ENCODE data around the gene SART1. TPM values are rescaled to one million over a fixed set of nuclear protein-coding genes. Genes with fewer than 3 reads are reported as not detected.

SART1 gene
- total and polyA plus RNA-seq, 10 of the 15 experiments (the other 5 are each of a cell fraction or from before 2014, with no cell fraction given) = 6.2 to 60.5 (median 37.4) TPM

DNA sequence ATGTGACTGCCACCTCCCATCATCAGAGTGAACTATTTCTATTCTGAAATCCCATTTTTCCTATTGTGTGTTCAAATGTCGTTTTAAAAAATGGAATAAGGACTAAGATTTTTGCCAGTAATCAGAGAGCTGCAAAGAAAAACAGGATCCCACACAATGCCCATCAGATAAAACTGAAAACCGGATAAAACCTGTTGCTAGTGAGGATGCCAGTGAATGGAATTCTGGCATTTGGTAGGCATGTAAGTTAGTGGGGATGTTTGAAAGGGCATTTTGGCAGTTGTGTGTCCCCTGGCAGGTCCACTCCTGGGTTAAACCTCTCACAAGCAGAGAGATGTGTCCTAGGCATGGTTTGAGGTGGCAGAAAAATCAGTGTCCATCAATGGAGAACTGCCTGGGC, 36.1 kb upstream of the SART1 start (continued):
- TF ChIP-seq, protein P1, sequence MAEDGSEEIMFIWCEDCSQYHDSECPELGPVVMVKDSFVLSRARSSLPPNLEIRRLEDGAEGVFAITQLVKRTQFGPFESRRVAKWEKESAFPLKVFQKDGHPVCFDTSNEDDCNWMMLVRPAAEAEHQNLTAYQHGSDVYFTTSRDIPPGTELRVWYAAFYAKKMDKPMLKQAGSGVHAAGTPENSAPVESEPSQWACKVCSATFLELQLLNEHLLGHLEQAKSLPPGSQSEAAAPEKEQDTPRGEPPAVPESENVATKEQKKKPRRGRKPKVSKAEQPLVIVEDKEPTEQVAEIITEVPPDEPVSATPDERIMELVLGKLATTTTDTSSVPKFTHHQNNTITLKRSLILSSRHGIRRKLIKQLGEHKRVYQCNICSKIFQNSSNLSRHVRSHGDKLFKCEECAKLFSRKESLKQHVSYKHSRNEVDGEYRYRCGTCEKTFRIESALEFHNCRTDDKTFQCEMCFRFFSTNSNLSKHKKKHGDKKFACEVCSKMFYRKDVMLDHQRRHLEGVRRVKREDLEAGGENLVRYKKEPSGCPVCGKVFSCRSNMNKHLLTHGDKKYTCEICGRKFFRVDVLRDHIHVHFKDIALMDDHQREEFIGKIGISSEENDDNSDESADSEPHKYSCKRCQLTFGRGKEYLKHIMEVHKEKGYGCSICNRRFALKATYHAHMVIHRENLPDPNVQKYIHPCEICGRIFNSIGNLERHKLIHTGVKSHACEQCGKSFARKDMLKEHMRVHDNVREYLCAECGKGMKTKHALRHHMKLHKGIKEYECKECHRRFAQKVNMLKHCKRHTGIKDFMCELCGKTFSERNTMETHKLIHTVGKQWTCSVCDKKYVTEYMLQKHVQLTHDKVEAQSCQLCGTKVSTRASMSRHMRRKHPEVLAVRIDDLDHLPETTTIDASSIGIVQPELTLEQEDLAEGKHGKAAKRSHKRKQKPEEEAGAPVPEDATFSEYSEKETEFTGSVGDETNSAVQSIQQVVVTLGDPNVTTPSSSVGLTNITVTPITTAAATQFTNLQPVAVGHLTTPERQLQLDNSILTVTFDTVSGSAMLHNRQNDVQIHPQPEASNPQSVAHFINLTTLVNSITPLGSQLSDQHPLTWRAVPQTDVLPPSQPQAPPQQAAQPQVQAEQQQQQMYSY (CRISPR knock-in tag; IDR thresholded peaks at IDR 0.05) = no peak
- TF ChIP-seq EED (IDR thresholded peaks at IDR 0.05; ENCODE audit: low read depth) (no peak), POLR2AphosphoS2 (IDR thresholded peaks at IDR 0.05; ENCODE audit: low read depth, low read length) (no peak), CBX3 (IDR thresholded peaks at IDR 0.05; ENCODE audit: borderline replicate concordance, low read depth) (no peak), ZNF207 (IDR thresholded peaks at IDR 0.05; ENCODE audit: borderline replicate concordance) (no peak), ZNF622 (IDR thresholded peaks at IDR 0.05) (no peak), SMAD1 (IDR thresholded peaks at IDR 0.05; ENCODE audit: low read depth, partially characterized antibody) (no peak), EGR1 (IDR thresholded peaks at IDR 0.05; ENCODE audit: borderline replicate concordance in 1 of 2, low read depth in 2 of 2, low read length in 2 of 2) (no peak), LARP7 (IDR thresholded peaks at IDR 0.05) (no peak)
- TF ChIP-seq, protein P2, sequence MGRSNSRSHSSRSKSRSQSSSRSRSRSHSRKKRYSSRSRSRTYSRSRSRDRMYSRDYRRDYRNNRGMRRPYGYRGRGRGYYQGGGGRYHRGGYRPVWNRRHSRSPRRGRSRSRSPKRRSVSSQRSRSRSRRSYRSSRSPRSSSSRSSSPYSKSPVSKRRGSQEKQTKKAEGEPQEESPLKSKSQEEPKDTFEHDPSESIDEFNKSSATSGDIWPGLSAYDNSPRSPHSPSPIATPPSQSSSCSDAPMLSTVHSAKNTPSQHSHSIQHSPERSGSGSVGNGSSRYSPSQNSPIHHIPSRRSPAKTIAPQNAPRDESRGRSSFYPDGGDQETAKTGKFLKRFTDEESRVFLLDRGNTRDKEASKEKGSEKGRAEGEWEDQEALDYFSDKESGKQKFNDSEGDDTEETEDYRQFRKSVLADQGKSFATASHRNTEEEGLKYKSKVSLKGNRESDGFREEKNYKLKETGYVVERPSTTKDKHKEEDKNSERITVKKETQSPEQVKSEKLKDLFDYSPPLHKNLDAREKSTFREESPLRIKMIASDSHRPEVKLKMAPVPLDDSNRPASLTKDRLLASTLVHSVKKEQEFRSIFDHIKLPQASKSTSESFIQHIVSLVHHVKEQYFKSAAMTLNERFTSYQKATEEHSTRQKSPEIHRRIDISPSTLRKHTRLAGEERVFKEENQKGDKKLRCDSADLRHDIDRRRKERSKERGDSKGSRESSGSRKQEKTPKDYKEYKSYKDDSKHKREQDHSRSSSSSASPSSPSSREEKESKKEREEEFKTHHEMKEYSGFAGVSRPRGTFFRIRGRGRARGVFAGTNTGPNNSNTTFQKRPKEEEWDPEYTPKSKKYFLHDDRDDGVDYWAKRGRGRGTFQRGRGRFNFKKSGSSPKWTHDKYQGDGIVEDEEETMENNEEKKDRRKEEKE (IDR thresholded peaks at IDR 0.05) = no peak

Data from GM12878 (cell line).